RPMI7951 (cell line): ENCODE data around the gene LHFPL6. TPM values are rescaled to one million over a fixed set of nuclear protein-coding genes. Genes with fewer than 3 reads are reported as not detected.
A peak's percentile ranks its signal among the peaks of the same experiment; 100 is the strongest.
"Not testable (repeated sequence)": the region's sequence is repeated elsewhere in the genome, so short reads cannot be mapped to it uniquely, and the experiment has no call there.

Source experiments
- DNase-seq: peaks from one replicate; pipeline ENCODE4 v3.0.0-alpha.2; 2012; ENCODE audit warnings: low read depth
- total RNA-seq: library from RNA; depleted of rRNA; stranded (reverse); fragments of >200 nt; shearing (Covaris generic); gene quantifications from 2 replicates; pipeline ENCODE4 v1.2.3, GENCODE V29; 2014

The LHFPL6 gene
- total RNA-seq, 1 experiment from 2014 or later, result 34.7 TPM

- DNase-seq, result no peak
Measured at GRCh38 chr13:39349391-39349960, 253.5 kb downstream of the LHFPL6 start.

DNA sequence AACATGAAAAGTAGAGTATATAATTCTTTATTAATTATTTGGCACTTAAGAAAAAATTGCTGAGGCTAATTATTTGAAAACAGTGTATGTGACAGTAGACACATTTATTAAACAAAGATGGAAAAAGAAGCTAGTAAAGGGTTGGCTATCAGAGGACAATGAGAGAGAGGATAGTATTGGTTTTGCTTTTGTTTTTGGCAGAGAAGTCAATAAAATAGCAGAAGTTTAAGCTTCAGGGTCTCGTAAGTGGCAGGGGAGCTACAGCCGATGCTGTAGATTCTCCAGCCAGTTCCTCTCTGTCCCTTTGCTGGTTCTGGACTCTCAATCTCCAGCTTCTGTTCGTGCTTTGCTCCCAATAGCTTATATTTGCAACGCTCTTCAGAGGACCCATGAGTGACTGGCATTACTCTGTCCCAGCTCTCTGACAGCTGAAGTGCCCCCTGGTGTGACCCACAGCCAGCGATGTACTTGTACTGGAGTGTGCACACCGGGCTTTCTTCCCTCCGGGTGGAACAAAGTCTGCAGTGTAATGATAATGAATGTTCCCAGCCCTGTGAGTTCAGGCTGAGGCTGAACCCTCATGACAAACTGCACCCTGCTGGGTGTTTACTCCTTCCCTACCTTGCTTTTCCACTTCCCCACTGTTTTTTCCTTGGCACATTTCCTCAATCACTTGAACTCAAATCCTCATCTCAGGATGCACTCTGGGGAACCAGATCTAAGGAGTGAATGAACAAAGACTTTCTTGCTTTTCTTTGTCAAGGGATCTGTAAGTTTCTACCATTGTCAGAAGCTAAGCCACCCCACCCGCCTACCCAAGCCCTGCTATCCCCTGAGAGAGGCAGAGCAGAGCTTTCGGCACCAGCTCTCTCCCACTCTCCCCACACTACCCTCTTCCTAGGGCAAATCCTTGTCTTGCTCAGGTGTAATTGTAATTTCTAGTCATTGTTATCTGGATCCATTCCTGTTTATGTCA lies 254.8 kb downstream of the LHFPL6 start:
- no peak for DNase-seq

DNA sequence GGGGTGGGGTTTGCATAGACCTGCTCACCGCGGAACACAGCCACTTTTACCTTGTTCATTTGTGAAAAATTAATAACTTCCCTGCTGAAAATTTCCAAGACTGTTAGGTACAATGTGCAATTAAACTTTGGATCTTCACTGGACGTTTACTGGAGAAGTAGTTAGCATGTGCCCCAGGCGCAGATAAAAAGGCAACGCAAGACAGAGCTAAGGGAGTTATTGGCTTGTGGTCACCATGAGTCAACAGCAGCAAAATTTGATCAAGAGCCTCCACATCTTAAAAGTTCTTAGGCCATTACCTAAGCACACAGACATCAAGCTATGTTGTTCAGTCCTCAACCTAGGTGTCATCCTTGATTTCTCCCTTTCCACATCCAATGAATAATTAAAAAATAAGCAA lies 257.0 kb downstream of the LHFPL6 start:
- DNase-seq, result no peak

DNA sequence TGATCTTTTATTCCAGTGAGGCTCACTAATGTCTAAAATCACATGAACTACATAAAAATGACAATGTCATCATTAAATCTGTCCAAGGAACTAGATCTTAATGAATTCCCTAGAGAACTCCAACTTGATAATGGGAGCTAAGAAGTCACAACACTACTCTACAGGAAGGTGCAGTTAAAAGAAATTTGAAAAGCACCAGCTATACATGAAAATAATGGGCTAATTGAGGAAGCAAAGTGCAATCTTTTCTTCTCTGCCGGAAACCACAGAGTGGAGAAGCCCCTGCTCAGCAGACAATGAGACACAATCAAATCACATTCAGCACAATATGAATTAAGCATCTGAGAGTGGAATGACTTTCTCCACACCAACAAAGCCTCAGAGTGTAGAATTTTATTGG lies 261.7 kb downstream of the LHFPL6 start:
- no peak for DNase-seq

- not testable (repeated sequence) for DNase-seq
Measured at GRCh38 chr13:39338114-39338513, 264.9 kb downstream of the LHFPL6 start.

DNA sequence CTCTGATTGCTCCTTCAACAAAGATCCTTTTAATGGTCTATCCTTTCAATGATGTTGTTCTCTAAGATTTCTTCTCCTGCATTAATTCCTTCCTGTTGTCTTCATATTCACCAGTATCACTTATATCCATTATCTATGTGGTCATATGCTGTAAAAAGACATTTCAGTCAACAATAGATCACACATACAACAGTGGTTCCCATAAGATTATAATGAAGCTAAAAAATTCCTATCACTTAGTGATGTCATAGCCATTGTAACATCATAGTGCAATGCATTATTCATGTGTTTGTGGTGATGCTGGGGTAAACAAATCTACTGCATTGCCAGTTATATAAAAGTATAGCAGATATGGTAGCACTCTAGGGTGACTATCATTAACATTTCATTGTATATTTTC lies 266.1 kb downstream of the LHFPL6 start:
- DNase-seq, result no peak

DNA sequence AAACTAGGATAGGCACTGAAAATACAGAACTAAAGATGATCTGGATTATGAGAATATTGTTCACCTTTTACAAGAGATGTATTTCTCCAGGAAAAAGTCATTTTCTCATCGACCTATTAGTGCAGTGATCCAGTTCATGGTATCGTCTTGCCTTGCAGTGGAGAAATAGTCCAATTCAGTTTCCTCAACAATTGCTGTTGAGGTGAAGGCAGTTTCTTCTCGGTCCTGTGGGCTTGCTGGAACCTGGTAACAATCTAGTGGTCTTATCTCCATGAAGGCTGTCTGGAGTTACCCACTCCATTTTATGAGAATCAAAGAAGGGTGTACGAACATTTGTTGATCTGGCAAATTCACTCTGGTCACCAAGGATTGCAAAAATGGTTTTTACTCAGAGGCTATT lies 266.8 kb downstream of the LHFPL6 start:
- DNase-seq, result no peak

DNA sequence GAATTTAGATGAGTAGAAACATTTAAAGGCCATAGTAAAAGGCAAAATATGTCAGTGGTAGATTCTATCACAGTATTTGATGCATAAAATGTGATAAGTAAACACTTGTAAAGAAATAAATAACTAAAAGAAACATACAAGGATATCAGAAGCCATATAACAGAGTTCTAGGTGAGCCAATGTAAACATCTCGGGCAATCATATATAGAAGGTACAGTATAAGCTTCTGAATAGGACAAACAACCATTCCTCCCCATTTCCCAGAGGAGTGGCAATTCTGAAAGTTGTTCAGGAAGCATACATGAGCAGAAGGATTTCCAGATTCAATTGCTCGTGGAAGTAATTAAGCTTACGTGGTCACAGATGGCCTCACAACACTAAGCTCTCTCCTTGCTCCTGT lies 267.3 kb downstream of the LHFPL6 start:
- DNase-seq, result no peak

DNA sequence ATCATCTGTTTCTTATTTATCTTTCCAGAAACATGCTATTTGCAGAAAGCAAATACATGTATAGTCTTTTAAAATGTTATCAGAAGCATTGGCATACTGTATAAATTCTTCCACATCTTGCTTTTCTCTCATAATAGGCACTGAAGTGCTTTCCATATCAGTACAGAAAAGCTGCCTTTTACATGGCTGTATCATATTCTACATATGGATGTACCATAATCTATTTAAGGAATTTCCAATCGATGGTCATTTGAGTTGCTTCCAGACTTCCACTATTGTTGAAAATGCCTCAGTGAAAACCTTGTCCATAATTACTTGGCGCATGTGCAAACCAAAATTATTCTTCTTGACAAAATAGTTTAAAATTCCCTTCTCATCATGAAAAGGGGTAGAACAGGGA lies 272.5 kb downstream of the LHFPL6 start:
- no peak for DNase-seq

DNA sequence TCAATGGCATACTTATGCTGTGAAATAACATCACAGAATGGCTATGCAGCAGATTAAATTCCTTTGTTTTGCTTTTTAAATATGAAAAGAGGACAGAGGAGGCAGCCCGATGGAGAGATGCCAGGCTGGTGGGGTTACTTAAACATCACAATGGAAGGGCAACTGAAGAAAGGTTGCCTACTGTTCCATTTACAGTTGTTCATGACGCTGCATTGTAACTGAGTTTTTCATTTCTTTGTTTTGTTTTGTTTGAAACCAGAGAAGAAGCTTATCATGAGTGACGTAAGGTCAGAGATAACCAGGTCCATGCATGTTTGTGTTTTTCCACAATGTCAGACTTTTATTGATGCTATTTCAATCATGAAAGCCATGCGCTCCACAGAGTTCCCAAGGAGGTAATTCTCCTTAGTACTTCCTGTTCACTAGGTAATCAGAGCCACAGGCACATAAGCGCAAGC lies 273.8 kb downstream of the LHFPL6 start:
- DNase-seq, result no peak

- DNase-seq, result no peak
Measured at GRCh38 chr13:39327172-39327479, 275.9 kb downstream of the LHFPL6 start.

- DNase-seq, result no peak
Measured at GRCh38 chr13:39326469-39327171, 276.4 kb downstream of the LHFPL6 start.

DNA sequence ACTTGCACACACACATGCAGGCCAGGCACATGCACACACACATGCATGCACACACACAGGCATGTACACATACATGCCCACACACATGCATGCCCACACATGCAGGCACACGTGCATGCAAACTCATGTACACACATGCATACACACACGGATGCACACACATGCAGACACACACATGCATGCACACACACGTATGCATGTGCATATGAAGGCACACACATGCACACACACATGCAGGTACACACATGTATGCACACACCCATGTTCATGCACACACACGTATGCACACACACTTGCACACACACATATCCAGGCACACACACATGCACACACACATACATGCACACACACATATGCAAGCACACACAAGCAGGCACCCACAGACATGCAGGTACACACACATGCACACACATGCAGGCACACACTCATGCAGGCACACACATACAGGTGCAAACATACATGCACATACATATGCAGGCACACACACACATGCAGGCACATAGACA lies 278.1 kb downstream of the LHFPL6 start:
- no peak for DNase-seq

GRCh38 chr13:39322836-39323585 lies 280.0 kb downstream of the LHFPL6 start:
- DNase-seq, result no peak

DNA sequence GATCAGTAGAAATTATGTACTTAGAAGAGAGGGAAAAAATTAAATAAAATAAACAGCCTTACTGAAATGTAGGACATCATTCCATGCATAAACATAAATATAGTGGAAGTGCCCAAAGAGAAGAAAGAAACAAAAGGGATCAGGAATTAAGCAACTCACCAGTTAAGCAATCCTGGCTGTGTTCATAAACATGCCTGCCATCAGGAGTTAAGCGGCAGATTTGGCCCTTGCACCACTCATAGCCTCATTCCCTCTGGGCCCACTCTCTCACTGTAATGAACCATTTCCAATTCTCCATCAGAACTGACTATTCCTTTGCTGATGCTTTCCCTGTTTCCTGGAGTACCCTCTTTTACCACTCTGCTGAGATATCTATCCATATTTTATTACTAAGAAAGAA lies 281.4 kb downstream of the LHFPL6 start:
- DNase-seq, result no peak

DNA sequence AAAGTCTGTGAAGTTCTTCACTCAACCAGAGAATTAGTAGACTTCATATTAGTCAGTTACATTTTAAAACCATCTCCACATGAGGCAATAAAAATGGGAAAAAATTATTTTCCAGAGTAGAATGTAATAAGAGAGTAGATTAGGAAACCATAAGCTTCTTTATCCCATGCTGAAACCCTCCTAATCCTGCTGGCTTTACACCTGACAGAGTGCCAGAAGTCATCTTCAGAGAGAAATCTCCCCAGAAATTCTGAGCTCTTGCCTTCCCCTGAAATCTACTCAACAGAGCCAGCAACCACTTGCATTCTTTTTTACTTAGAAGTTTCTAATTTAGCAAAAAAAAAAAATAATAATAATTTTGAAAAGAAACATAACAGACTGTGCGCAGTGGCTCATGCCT lies 284.8 kb downstream of the LHFPL6 start:
- DNase-seq, result no peak

DNA sequence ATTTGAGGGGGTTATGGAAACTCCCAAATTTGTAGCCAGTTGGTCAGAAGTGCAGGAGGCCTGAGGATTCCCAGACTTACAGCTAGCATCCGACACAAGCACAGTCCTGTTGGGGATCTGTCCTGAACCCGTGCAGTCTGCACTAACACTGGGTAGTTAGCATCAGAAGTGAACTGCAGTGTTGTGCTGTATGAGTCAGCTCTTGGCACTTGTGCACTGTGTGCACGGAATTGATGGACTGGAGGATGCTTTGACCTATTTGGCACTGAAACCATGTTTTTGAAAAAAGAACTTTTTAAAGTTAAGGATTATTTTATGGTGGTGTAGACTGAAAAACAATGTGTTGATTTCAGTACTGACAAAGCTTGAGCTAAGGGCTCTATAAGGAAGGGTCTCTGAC lies 285.7 kb downstream of the LHFPL6 start:
- DNase-seq, result peak; percentile 26

- DNase-seq, result no peak
Measured at GRCh38 chr13:39315796-39316195, 287.2 kb downstream of the LHFPL6 start.

DNA sequence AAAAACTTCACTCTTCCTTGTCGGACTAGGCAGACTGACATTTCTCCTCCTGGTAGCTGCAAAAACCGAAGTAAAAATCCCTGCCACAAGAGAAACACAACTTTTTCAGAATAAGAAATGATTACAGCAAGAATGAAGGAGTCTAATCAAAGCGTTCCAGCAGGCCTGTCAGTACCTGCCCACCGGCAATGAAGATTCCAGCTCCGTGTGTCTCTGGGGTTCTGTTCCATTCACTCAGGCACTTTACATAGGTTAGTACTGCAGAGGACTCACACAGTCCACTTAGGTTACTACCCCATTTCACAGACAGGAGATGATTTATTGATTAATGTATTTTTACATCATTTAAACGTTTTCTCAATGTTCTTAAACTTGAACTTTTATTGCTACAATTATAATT lies 289.3 kb downstream of the LHFPL6 start:
- DNase-seq, result no peak

DNA sequence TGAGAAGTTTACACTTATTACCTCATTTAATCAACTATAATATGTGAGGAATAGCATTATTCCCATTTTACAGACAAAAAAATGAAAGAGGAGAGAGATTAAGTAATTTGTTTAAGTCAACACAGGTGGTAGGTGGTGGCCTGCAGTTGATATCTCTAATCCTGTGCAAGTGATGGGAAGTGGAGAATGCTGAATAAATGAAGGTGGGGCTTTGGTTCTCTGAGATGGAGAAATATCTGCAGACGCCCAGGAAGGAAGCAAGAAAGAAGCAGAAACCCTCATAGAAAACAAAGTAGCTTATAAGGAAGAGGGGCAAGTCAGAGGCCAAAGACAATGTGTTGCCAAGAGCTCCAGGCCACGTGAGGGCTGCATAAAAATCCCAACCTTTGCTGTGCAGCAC lies 290.4 kb downstream of the LHFPL6 start:
- no peak for DNase-seq

DNA sequence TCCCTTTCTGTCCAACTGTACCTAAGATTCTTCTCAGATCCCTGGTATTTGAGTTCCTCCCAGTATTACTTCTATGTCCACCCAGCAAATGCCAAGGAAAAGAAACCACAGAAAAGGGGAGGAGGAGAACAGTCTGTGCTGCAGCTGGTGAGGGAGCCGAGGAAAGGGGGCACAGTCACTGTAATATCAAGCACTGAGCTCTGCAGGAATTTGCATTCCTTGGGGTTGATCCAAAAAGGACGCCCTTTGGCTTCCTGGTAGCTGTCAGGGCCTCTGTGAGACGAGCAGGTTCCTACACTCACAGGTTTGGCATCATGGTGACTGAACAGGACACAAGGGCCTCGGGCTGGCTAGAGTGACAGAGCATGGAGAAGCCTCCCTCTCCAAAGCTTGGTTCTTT lies 291.4 kb downstream of the LHFPL6 start:
- peak; percentile 3 for DNase-seq

DNA sequence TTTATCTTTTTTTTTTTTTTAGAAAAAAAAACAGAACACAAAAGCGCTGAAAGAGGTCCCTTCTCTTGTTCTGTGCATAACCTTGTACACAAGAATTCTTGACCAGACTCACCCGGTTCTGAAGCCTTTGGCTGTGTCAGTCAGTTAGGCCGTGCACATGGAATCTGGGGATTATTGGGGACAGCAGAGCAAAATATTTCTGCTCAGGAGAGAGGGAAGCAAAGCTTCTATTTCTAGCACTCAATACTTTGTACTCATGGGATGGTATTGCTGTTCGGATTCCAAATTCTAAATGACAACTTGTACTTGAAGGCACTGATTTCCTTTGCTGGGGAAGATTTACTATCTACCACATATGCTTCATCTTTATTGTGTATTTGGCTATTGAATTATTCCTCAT lies 292.0 kb downstream of the LHFPL6 start:
- DNase-seq, result no peak
